SK-N-SH (cell line): Measurements from ENCODE around the gene ZDHHC11. TPM values are rescaled to one million over a fixed set of nuclear protein-coding genes. Genes with fewer than 3 reads are reported as not detected.

Source experiments
- CTCF ChIA-PET: fragments of 300-600, 350-600 bp; formaldehyde crosslinking; extraction: SDS; loops from one replicate; lab custom pipeline; 2021; lab: Yijun Ruan, JAX
- POLR2A ChIA-PET: fragments of 350-600 bp; sonication (Branson Sonifier 250); formaldehyde crosslinking; extraction: SDS; loops from one replicate; lab custom pipeline; 2020; ENCODE audit warnings: antibody characterized with exemption, inconsistent platforms; lab: Yijun Ruan, JAX
- DNase-seq: peaks from one replicate; pipeline ENCODE4 v3.0.0; 2012
- H2AFZ ChIP-seq: fragments of 200-600 bp; sonication (generic); 2 replicates; pipeline ENCODE4 v1.8.1; 2016; ENCODE audit warnings: antibody characterized with exemption, mild to moderate bottlenecking, low read depth
- H3F3A ChIP-seq: fragments of 200-600 bp; sonication (generic); replicated peaks from 2 replicates; pipeline ENCODE3; 2016; ENCODE audit warnings: antibody characterized with exemption, mild to moderate bottlenecking; ENCODE audit not compliant: insufficient read depth
- H3K27ac ChIP-seq, 2 experiments: fragments of 200-500 bp in 1 of 2; fragments of 200-600 bp in 1 of 2; sonication (Bioruptor generic) in 1 of 2; sonication (generic), shearing (Covaris generic) in 1 of 2; 2 replicates each; pipeline versions ENCODE4 v1.5.1 to v1.6.1; 2014 to 2016; ENCODE audit warnings: low read depth in 2 of 2, inconsistent platforms in 1 of 2, low read length in 1 of 2, mild to moderate bottlenecking in 1 of 2, mixed read lengths in 1 of 2
- H3K27me3 ChIP-seq: fragments of 200-600 bp; sonication (generic), shearing (Covaris generic); 2 replicates; pipeline ENCODE4 v1.6.1; 2016; ENCODE audit warnings: mixed run types; ENCODE audit not compliant: insufficient read depth
- H3K36me3 ChIP-seq, 2 experiments: fragments of 200-500 bp in 1 of 2; fragments of 200-600 bp in 1 of 2; sonication (Bioruptor generic) in 1 of 2; sonication (generic) in 1 of 2; replicated peaks in 1 of 2; 2 replicates each; pipeline versions ENCODE3 to v1.5.1; 2014 to 2016; ENCODE audit warnings: low read length in 1 of 2, mild to moderate bottlenecking in 1 of 2; ENCODE audit not compliant: insufficient read depth in 2 of 2, control insufficient read depth in 1 of 2
- H3K4me1 ChIP-seq, 2 experiments: fragments of 200-500 bp in 1 of 2; fragments of 200-600 bp in 1 of 2; sonication (Bioruptor generic) in 1 of 2; sonication (generic), shearing (Covaris generic) in 1 of 2; 2 replicates each; pipeline versions ENCODE4 v1.5.1 to v1.6.1; 2014 to 2016; ENCODE audit warnings: low read depth in 1 of 2, low read length in 1 of 2, mixed run types in 1 of 2; ENCODE audit not compliant: insufficient read depth in 2 of 2, control insufficient read depth in 1 of 2
- H3K4me2 ChIP-seq: fragments of 200-600 bp; sonication (generic), shearing (Covaris generic); 2 replicates; pipeline ENCODE4 v1.6.1; 2017; ENCODE audit warnings: mixed run types
- H3K4me3 ChIP-seq, 2 experiments: fragments of 200-500 bp in 1 of 2; fragments of 200-600 bp in 1 of 2; sonication (Bioruptor generic) in 1 of 2; sonication (generic), shearing (Covaris generic) in 1 of 2; 2 replicates each; pipeline versions ENCODE4 v1.5.1 to v1.8.1; 2014 to 2016; ENCODE audit warnings: low read depth in 2 of 2, inconsistent platforms in 1 of 2, low read length in 1 of 2, mild to moderate bottlenecking in 1 of 2, mixed read lengths in 1 of 2, moderate library complexity in 1 of 2
- H3K79me2 ChIP-seq: fragments of 200-600 bp; sonication (generic); 2 replicates; pipeline ENCODE4 v1.8.1; 2017; ENCODE audit warnings: mild to moderate bottlenecking; ENCODE audit not compliant: insufficient read depth
- H3K9ac ChIP-seq: fragments of 200-600 bp; sonication (generic); 2 replicates; pipeline ENCODE4 v1.6.1; 2017; ENCODE audit warnings: mixed run types
- H3K9me2 ChIP-seq: fragments of 200-600 bp; sonication (generic); 2 replicates; pipeline ENCODE4 v1.6.1; 2017; ENCODE audit warnings: mixed run types
- H3K9me3 ChIP-seq: fragments of 200-600 bp; sonication (generic); 2 replicates; pipeline ENCODE4 v1.6.1; 2017; ENCODE audit warnings: mixed run types, mild to moderate bottlenecking, moderate library complexity
- H4K20me1 ChIP-seq: fragments of 200-600 bp; sonication (generic); 2 replicates; pipeline ENCODE4 v1.6.1; 2017; ENCODE audit warnings: mild to moderate bottlenecking, mixed run types; ENCODE audit not compliant: insufficient read depth
- CHD2 ChIP-seq: fragments of 150-350 bp; IDR thresholded peaks from 2 replicates; pipeline ENCODE4 v1.6.1; 2018; ENCODE audit warnings: low read length; ENCODE audit not compliant: partially characterized antibody
- CTCF ChIP-seq: fragments of 200-600 bp; sonication (generic); IDR thresholded peaks from 2 replicates; pipeline ENCODE4 v1.6.1; 2017; ENCODE audit warnings: antibody characterized with exemption, mild to moderate bottlenecking, moderate library complexity
- EP300 ChIP-seq, 2 experiments: IDR thresholded peaks; 2 replicates each; pipeline versions ENCODE4 v1.4.0 to v1.6.1; 2012; ENCODE audit warnings: borderline replicate concordance in 1 of 2, low read depth in 1 of 2, low read length in 1 of 2
- FOSL2 ChIP-seq: IDR thresholded peaks from 2 replicates; pipeline ENCODE4 v1.4.0; 2012; ENCODE audit warnings: low read depth, mild to moderate bottlenecking, moderate library complexity, borderline replicate concordance
- FOXJ3 ChIP-seq: sonication (generic); formaldehyde crosslinking; IDR thresholded peaks from 2 replicates; pipeline ENCODE4 v1.5.1; 2020; ENCODE audit warnings: mild to moderate bottlenecking, missing genetic modification reagents
- GATA2 ChIP-seq: sonication (generic); formaldehyde crosslinking; IDR thresholded peaks from 2 replicates; pipeline ENCODE4 v1.5.0; 2020; ENCODE audit warnings: mild to moderate bottlenecking, missing genetic modification reagents
- MXI1 ChIP-seq: IDR thresholded peaks from 2 replicates; pipeline ENCODE4 v1.6.1; 2012; ENCODE audit warnings: mild to moderate bottlenecking, low read depth, low read length, improper control_type of control experiment
- NFIC ChIP-seq: IDR thresholded peaks from 2 replicates; pipeline ENCODE4 v1.4.0; 2012; ENCODE audit warnings: borderline replicate concordance
- NRF1 ChIP-seq: IDR thresholded peaks from 2 replicates; pipeline ENCODE4 v1.6.1; 2012; ENCODE audit warnings: low read depth, mild to moderate bottlenecking, low read length
- RXRA ChIP-seq: IDR thresholded peaks from 2 replicates; pipeline ENCODE4 v1.4.0; 2012; ENCODE audit warnings: low read depth, mild to moderate bottlenecking, borderline replicate concordance
- SIN3A ChIP-seq: IDR thresholded peaks from 2 replicates; pipeline ENCODE4 v1.6.1; 2012; ENCODE audit warnings: low read depth, mild to moderate bottlenecking, low read length, moderate library complexity, borderline replicate concordance
- SMC3 ChIP-seq: IDR thresholded peaks from 2 replicates; pipeline ENCODE4 v1.6.1; 2012; ENCODE audit warnings: low read depth, low read length, improper control_type of control experiment
- USF1 ChIP-seq: IDR thresholded peaks from 2 replicates; pipeline ENCODE4 v1.4.0; 2012; ENCODE audit warnings: low read depth, borderline replicate concordance
- USF2 ChIP-seq: fragments of 150-350 bp; IDR thresholded peaks from 2 replicates; pipeline ENCODE4 v1.6.1; 2017; ENCODE audit warnings: antibody characterized with exemption, low read length, low read depth, borderline replicate concordance
- YY1 ChIP-seq: IDR thresholded peaks from 2 replicates; pipeline ENCODE4 v1.4.0; 2012; ENCODE audit warnings: low read depth, mild to moderate bottlenecking
- WGBS: methylation state at CpG from one replicate; pipeline ENCODE4 v1.1.6; 2017; ENCODE audit warnings: low lambda C conversion rate; 5-methylcytosine and 5-hydroxymethylcytosine counted together
- polyA plus RNA-seq, 3 experiments: library from polyadenylated mRNA; depleted of rRNA; stranded (reverse); fragments of >200 nt; gene quantifications; 2 replicates each; pipeline ENCODE4 v1.2.3, GENCODE V29; 2012
- TF ChIP-seq, protein P1 (sequence below): IDR thresholded peaks from 2 replicates; pipeline ENCODE4 v1.4.0; 2012; ENCODE audit warnings: low read depth
- TF ChIP-seq, protein P2 (sequence below): fragments of 150-350 bp; IDR thresholded peaks from 2 replicates; pipeline ENCODE4 v1.6.1; 2016; ENCODE audit warnings: mild to moderate bottlenecking, low read depth, low read length
- TF ChIP-seq, protein P3 (sequence below): IDR thresholded peaks from 2 replicates; pipeline ENCODE4 v1.4.0; 2012; ENCODE audit warnings: low read depth, borderline replicate concordance

The ZDHHC11 gene
- polyA plus RNA-seq, 1 of the 3 experiments (the other 2 are of a cell fraction), result 0.76 TPM

- ChIA-PET CTCF (no interaction called here), POLR2A (no interaction called here)
- H3K9me3 ChIP-seq, result no peaks in the 10 kb centered on the region
- peaks cover 0 to 6% of the 10 kb centered on the region in 2 experiments; a peak in 1 of 4 replicates for H3K4me1 ChIP-seq
- no peaks in the 10 kb centered on the region for H3F3A ChIP-seq
- no peaks in the 10 kb centered on the region for H3K36me3 ChIP-seq
- DNase-seq, result no peak
- no peak overlapping the region for H3K4me3 ChIP-seq
- no peak overlapping the region for H3K4me2 ChIP-seq
- H3K79me2 ChIP-seq, result no peaks in the 10 kb centered on the region
- no peaks in the 10 kb centered on the region for H4K20me1 ChIP-seq
- 42% methylated on average over 3 of the region's 3 CpGs for WGBS
- TF ChIP-seq NFIC (no peak), FOSL2 (no peak), YY1 (no peak), RXRA (no peak), GATA2 (CRISPR knock-in tag) (no peak), SMC3 (no peak), MXI1 (no peak), CTCF (no peak), NRF1 (no peak), SIN3A (no peak), EP300 (IDR thresholded peaks at IDR 0.05; ENCODE audit: borderline replicate concordance in 1 of 2, low read depth in 1 of 2, low read length in 1 of 2) (no peak), FOXJ3 (CRISPR knock-in tag) (no peak), CHD2 (no peak), USF1 (no peak), USF2 (no peak)
- TF ChIP-seq, protein P1, sequence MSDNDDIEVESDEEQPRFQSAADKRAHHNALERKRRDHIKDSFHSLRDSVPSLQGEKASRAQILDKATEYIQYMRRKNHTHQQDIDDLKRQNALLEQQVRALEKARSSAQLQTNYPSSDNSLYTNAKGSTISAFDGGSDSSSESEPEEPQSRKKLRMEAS, result no peak
- TF ChIP-seq, protein P2, sequence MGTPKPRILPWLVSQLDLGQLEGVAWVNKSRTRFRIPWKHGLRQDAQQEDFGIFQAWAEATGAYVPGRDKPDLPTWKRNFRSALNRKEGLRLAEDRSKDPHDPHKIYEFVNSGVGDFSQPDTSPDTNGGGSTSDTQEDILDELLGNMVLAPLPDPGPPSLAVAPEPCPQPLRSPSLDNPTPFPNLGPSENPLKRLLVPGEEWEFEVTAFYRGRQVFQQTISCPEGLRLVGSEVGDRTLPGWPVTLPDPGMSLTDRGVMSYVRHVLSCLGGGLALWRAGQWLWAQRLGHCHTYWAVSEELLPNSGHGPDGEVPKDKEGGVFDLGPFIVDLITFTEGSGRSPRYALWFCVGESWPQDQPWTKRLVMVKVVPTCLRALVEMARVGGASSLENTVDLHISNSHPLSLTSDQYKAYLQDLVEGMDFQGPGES, result no peak
- TF ChIP-seq, protein P3, sequence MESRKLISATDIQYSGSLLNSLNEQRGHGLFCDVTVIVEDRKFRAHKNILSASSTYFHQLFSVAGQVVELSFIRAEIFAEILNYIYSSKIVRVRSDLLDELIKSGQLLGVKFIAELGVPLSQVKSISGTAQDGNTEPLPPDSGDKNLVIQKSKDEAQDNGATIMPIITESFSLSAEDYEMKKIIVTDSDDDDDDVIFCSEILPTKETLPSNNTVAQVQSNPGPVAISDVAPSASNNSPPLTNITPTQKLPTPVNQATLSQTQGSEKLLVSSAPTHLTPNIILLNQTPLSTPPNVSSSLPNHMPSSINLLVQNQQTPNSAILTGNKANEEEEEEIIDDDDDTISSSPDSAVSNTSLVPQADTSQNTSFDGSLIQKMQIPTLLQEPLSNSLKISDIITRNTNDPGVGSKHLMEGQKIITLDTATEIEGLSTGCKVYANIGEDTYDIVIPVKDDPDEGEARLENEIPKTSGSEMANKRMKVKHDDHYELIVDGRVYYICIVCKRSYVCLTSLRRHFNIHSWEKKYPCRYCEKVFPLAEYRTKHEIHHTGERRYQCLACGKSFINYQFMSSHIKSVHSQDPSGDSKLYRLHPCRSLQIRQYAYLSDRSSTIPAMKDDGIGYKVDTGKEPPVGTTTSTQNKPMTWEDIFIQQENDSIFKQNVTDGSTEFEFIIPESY, result no peak
- H3K9ac ChIP-seq, result no peak overlapping the region
- no peak overlapping the region for H2AFZ ChIP-seq
- H3K27ac ChIP-seq, result no peak overlapping the region
- H3K27me3 ChIP-seq, result no peaks in the 10 kb centered on the region
- H3K9me2 ChIP-seq, result no peaks in the 10 kb centered on the region
Measured at GRCh38 chr5:819078-819477, 31.7 kb downstream of the ZDHHC11 start.
